ENCODE measurements around the gene MAMLD1.
A peak's percentile ranks its signal among the peaks of the same experiment; 100 is the strongest.

The MAMLD1 gene

DNA sequence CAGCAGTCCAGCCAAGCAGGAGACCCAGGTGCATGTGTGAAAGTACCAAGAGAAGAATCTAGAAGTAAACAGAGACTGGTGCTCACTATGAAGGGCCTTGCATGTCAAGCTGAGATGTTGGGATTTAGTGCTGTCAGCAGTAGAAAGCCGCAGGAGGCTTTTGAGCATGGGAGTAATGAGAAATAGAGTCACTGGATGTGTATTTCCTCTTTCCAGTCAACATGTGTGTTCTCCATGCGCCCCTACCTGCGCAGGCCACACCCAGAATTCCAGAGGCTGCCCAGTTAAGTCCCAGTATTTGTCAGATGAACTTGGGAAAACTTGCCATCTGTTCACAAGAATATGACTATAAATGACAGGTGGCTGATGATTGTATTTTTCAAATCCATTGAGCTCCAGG lies 4.5 kb upstream of the MAMLD1 start:
- no peak for FAIRE-seq

DNA sequence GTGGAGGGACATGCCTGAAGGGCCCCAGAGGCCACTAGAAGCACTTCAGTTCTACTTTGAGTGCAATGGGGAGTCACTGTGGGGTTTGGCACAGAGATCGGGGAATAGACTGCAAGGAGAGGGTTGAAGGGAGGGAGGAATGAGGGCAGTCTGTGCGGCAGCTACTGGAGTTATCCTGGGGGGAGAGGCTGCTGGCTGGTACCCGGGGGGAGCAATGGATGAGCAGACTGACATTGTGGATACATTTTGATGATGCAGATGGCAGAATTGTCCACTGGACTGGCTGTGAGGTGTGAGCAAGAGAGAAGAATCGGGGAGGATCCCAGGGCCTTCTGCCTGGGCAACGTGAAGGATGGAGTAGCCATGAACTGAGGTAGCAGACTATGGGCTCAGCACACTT lies 2.8 kb upstream of the MAMLD1 start:
- FAIRE-seq = no peak

DNA sequence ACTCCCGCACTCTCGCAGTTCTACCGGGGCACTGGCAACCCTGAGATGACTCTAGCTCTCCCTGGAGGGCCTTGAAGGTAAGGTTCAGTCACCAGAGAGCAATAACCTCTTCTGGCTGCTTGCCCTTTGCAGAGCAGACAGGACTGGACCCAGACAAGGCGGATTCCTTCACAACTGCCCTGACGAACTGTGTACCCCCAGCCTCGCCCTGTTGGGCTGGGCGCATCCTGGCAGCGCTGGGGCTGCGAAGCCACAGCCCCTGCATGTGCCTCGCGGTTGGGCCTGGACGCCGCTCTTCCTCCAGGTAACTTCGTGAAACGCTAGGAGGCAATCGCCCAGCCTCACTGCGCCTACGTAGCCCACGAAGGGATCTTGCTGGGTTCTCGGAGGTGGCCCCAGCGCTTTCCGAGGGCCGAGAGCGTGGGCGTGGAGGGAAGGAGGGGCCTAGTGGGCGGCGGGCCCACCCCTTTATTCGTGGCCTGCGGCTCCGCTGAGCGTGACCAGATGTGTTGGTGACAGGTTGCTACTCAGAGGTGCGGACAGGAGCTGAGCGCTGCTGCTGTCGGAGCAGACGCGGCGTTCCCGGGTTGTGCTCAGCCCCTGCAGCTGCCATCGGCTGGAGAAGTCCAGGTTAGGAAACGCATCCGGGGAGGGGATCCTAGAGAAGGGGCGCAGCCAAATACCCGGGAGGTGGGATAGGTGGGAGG lies 1.9 kb upstream of the MAMLD1 start:
- no peak for FAIRE-seq

DNA sequence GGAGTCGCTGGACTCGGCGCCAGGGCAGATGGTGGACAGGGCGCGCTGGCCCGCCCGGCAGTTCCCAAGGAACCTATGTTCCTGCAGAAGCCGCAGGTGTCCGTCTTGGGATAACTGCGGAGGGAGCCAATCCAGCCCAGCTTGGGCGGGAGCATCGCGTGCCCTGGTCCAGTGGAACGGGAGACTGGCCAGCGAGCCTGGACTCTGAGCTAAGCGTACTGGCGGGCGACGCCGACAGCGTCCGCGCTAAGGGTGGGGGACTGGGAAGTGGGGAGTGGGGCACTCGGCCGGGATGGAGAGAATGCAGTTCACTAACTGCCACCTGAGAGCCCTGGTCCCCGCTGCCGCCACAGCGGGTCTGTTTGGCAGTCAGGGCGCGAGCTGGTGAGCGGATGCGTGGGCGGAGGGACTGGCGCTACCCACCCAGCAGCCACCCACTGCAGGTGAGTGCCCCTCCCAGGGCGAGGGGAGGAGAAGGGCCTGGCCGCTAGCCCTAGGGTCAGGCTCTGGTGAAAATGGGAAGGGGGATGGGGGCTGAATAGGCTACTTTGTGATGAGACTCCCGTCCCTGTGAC lies 1.3 kb upstream of the MAMLD1 start:
- FAIRE-seq = no peak

DNA sequence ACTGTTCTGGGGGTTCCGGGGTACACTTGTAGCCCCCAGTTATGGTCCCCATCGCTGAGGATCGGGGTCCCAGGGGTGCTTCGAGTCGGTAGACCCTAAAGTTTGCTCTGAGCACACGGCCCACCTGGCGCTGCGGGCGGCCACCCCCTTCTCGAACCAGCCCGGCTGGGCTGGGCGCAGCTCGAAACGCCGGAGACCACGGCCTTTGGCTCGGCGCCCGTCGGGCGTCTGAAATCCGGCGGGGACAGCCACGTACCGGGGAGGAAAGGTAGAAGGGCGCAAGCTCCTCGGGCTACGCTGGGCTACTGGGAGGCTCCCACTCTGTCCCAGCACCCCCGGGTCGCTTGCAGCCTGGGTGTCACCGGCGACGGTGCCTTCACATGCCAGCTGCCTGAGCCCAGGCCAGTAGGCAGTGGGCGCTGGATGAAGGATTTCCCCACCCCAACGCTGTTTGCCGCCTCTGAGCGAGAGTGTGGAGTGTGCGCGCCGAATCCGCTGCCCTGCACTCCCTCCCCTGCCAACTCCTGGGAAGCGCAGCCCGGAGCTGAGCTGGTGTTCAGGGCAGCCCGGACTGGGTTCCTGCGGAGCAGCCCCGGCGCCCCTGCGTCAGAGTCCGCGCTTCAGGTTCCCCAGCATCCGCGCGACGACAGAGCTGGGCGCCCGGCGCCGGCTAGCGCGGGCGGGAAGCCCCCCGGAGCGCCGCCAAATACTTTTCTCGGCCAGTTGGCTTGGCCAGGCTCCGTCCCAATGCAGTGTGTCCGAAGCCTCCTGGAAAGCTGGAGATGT lies 637 bp downstream of the MAMLD1 start:
- no peak for FAIRE-seq

DNA sequence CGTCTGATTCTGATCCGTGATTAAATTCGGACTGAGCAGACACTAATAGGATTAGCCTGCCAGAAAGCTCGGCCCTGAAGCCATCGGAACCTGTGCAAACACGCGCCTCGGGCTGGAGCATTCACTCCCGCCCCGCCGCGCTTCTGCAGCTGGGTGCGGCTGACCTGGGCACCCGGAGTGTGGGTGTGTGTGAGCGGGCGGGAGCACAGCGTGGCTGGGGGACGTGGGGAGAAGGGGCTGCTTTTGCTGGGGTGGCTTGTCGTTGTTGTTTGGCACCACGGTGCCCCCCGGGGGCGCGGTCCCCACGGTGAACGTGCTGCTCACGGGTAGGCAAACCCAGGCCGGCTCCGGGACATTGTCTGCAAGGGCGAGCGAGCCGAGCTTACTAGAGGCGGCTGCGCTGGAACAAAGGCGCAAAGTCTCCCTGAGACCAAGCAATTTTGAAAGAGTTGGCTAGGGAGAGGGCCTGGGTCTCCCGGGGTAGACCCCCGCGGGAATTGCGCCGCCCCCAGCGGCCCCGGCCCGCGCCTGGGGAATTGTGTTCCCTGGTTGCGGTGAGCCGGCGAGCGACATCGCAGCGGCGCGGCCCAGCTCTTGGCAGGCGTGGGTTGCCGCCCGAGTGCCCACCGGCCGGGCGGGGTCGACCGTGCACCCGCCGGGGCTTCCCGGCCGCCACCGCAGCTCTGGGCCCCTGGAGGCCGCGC lies 1.4 kb downstream of the MAMLD1 start:
- FAIRE-seq = no peak

DNA sequence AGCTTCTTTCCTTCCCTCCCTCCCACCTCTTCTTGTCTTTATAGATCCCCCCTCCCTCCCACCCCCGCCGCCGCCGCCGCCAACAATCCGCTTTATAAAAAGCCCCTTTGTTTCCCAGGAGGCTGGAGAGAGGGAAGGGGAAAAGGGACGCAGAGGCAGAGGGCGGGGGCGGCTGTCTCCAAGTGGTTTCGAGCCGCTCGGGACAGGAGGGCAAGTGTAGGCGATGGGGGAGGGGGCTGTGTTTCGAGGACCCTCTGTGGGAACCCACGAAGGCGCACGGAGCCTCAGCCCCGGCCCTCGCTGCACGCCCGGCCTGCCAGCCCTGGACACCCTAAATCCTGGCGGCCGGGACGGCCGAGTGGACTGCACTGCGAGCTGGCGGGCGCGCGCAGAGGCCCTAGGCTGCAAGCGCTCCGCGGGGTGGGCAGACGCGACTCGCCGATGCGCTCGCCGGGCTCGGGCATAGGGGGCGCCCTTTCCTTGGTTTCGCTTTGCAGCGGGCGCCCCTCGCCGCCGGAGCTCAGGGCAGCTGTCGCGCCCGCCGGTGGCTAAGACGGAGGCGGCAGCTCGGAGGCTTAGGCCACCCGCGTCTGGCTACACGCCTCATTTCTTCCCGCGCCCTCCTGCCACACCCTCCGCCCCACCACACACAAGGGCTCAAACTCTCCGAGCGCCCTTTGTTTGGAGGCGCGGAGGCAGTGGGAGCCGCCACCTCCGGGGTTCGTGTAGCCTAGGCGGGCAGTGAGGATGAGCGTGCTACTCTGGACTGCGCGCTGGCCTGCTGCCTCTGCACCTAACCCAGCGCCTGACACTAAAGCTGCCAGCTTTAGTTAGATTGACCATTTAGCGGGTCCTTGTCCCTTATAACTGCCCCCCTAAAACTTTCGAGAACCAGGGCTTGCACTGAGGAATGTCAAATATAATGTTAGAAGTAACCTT lies 2.2 kb downstream of the MAMLD1 start:
- FAIRE-seq = no peak

DNA sequence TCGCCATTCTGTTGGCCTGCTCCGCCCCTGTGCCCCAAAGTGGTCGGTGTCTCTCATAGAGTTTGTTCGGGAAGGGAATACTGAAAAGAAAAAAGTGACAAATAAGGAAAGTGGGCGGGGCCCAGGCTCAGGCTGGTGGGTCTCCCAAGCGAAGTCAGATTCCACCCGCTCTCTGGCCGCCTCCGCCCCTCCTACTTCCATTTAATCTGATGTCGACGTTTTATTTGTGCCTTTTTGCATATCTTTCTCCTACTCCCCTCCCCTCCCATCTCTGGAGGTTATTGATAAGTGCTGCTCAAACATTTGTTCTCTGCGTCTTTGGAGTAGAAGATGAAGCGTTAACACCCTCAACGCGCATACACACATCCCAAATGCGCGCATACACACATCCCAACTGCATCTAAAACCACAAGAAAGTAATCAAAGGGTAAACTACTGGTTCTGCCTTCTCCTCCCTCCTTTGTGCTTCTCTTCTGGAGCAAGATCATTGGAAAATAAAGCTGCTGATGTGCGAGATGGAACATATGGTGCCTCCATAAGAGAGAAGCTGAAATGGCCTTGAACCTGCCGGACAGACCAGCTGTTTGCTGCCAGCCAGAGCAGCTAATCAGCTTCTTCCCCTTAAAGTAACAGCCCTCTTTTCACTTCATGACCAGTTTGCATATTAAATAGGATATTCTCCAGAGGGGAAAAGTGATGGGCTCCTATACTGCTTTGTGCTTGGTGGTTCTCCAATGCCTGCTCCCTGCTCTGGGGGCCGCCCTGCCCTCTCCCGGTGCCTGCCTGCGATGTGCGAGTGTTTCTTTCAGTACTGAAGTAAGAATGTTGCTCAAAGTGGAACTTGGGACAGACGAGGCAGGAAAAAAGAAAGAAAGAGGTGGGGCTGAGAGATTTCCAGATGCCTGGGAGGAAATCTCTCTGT lies 3.1 kb downstream of the MAMLD1 start:
- FAIRE-seq = no peak

DNA sequence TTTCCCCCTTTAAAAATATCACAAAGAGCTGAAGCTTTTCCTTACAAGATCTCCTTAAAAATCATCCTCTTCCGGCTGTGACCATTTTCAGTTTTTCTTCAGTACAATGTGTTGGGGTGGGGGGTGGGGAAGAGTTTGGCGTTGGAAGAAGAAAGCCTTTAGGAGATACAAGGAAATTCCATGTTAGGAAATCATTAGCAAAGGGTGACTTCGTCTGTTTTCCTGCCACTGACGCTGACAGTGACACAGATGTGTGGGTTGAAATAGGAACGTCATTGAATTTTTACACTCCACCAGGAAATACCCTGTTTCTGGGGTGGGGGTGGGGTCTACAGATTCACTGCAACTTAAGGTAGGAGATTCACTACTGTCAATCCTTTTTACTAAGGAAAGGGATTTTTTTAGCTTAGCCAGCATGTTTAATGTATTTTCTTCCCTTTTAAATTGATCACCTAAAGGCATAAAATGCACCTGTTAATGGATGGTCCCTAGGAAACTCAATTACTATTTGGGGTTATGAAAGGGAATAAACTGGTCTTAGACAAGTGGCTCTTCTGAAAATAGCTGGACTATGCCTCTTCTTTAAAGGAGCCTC lies 3.9 kb downstream of the MAMLD1 start:
- FAIRE-seq = peak; percentile 90

DNA sequence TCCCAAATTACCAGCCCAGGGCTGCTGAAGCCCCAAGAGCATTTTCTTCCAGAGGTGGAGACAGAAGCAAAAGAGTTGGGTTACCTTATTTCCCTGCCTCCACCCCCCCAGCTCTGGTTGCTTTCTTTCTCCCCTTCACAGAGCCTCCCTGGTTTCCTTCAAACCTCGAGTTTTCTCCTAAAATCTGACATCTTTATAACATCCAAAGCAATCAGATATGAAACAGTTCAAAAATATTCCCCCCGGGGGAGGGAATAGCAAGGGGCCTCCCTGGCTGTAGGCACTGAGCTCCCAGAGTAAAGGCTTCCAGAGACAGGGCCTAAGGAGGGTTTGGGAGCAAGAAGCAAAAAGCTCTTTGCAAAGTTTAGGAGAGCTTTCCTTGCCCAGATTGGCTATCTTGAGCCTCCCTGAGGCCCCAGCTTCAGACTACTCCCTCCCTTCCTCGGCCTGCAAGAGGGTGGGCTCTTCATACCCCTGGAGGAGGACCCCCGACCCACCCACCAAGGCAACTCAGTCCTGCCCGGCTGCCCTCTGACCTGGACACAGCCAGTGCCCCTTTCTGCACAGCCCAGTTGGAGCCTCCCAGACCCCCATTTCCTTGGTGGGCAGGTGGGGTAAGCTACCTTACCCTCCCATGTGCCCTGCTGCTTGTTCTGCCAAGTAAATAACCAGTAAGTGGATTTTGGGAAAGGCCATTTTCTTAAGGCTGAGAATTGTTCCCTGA lies 7.6 kb downstream of the MAMLD1 start:
- no peak for FAIRE-seq

DNA sequence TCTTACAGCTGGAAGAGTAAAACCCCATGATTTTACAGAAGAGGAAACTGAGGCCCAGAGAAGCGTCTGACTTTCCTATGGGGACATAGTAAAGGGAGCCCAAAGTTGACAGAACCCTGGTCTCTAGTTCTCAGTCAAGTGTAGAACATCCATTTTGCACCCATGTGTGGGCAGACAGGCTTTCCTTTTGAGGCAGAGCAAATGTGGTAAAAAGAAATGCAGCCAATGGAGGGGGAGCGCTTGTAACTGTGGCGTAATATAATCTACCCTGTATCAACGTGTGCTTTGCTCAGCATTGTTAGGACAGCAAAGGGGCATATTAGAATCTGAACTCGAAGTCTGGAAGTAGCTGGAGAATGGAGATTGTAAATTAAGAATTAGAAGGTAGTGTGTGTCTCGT lies 8.8 kb downstream of the MAMLD1 start:
- no peak for FAIRE-seq

DNA sequence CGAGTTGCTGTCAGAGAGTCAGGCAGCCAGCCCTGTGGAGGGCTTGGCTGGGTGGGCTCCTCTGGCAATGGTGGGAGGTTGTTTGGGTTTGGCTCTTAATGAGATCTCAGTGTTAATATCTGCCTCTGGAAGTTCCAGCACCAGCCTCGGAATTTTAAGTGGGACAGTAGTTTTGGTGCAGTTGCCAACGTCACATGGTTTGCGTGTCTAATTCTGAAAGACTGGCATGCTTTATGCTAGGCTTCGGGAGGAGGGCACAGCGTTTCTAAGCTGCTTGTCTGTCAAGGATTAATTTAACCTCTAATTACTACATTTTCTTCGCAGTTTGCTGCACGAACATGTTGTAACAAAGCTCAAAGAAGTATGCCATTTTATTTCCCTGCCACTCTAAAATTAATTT lies 9.2 kb downstream of the MAMLD1 start:
- FAIRE-seq = no peak

DNA sequence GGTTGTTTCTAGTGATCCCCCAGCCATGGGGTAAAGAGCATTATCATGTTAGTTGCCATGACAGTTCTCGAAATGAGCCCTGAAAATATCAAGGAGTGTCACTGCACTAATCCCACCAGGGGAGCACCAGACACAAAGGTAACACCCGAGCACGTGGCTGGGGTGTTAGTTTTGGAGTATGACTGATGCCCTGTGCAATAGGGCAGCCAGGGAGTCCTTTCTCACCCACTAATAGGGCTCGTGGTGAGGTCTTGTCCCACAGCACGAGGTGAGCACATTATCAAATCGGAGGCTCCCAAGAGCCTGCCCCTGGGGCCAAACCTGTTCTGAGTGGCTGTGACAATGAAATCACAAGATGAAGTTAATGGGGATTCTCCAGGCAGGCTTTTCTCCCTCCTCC lies 9.6 kb downstream of the MAMLD1 start:
- no peak for FAIRE-seq

DNA sequence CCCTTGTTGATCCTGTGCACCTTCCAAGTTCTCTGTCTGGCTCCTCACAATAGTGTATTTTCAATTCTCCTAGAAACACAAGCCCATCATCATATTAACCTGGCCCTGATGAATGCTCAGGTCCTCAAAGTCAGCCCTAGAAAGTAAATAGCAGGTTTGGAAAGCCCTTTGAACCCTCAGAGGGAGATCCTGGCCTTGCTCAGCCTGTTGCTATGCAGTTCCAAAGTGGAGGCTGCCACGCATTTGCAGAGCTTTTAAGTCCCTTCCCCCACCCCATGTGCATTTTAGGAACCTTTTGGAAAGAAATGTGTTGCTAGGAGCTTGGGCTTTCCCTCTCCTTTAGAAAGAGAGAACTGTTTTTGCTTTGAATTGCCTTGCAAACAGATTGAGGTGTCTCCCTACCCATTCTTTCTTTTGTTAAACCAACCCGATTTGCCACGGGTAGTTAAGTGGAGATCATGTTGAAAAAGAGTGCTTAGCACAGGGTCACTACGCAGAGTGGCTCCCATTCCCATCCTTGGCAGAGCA lies 12.2 kb downstream of the MAMLD1 start:
- FAIRE-seq = peak; percentile 75

DNA sequence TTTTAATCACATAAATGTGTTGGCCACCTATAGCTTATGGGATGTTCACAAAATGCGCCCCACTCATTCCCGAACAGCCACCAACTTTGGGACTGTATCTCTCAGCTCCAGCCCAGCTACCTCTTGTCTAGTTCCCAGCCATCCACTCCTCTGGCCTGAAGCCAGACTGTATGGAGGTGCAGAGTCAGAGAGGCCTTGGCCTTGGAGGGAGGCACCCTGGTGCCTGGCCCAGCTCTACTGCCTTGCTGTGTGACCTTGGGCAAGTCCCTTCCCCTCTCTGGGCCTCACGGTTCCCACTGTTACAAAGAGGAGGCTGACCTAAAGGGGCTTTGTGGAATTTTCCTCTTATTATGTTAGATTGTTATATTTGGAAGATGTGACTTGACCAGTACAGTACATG lies 13.9 kb downstream of the MAMLD1 start:
- no peak for FAIRE-seq

DNA sequence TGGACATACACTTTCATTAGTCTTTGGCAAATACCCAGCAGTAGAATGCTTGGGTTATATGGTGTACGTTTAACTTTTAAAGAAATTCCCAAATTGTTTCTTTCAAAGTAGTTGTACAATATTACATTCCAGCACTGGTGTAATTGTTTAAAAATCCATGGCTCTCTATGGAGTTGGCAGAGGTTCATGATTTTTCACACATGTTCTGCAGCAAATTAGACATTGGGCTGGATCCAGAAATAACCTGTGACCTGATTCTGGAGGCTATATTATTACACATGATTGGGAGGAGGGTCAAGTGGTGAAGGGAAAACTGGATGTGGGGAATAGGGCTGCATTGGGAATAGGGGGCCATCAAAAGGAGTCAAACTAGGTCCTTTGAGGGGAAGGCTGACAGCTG lies 41.9 kb downstream of the MAMLD1 start:
- no peak for FAIRE-seq

DNA sequence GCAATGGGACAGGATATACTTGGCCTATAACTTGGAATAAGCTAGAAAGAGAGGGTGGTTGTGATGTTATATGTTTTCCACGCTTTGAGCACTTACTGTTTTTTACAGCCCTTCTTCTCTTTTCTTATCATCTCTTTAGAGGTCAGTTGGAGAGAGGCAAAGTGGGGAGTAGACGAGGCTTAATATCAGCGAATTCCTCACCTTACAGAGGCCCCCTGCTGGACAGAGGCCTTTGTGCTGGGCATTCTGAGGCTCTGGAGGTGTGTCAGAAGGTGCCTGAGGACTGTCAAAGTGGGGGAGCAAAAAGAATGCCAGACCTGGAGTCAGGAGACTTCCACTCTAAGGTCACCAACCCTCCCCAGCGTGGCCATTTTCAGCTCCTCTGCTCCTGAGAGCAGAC lies 42.5 kb downstream of the MAMLD1 start:
- FAIRE-seq = no peak

DNA sequence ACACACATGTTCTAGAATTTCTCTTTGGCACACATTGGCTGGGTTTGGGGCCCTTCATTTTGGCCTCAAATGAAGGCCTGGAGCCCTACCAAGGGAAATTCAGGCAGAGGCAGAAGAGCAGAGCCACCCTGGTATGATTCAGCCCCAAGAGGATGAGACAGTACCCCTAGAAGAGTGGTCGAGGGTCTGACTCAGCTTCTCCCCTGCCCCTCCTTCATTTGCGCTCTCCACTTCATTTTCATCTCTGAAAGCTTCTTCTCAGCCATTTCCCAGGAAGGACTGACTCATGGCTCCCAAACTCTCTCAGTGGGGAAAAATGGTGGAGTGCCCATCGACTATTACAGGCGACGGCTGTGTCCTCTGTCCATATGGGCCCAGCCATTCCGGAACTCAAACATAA lies 43.5 kb downstream of the MAMLD1 start:
- no peak for FAIRE-seq

DNA sequence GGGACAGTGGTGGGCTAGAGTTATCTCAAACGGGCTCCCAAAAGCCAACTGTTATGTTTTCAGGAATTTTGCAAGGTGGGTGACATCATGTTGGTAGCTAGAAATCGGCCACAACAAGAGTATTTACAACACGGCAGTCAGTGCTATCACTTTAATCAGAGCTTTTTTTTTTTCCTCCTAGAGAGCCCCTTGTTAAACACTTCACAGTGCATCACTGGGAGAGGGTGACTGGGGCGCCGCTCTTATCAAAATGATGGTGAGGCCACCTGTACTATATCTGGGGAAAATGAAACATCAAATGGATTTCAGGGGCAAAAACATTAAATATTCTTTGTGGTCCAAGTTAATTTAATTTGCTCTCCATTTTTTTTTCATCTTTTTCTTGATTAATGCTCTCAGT lies 44.9 kb downstream of the MAMLD1 start:
- FAIRE-seq = no peak

DNA sequence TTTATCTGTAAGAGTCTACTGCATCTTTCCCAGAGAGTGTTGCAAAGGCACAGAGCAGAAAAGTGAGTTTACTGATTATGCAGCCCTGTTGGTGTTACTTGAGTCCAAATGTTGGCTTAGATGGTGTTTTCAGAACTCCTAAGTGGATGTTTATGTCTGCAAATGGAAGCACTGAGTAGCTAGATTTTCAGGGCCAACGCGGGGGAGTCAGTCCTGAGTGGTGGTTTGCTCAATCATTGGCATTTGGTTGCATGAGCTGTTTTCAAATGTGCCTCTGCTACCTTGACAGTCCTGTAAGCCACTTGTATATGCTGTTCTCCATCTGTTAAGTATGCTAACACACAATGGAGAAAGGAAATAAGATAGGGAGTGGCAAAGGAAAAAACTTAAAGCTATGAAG lies 45.4 kb downstream of the MAMLD1 start:
- no peak for FAIRE-seq

All from islet of Langerhans (tissue), 1 donor.